Measurements from ENCODE around the gene CCDC122.

CCDC122 gene

GRCh38 chr13:43908156-43909126 is 28.9 kb upstream of the CCDC122 start:
- TF ChIP-seq TAF1 (IDR thresholded peaks at IDR 0.05; ENCODE audit: borderline replicate concordance, insufficient read depth, low read length) (no peak), REST (IDR thresholded peaks at IDR 0.05; ENCODE audit: insufficient read depth in 1 of 2, low read depth in 2 of 2, low read length in 2 of 2) (no peak), POLR2AphosphoS5 (IDR thresholded peaks at IDR 0.05; ENCODE audit: low read depth, low read length) (no peak), FOXP2 (optimal IDR thresholded peaks at IDR 0.05; ENCODE audit: borderline replicate concordance, extremely low read depth, extremely low read length, insufficient read depth) (no peak), SIN3A (IDR thresholded peaks at IDR 0.05; ENCODE audit: borderline replicate concordance, insufficient read depth, low read length) (no peak)

DNA sequence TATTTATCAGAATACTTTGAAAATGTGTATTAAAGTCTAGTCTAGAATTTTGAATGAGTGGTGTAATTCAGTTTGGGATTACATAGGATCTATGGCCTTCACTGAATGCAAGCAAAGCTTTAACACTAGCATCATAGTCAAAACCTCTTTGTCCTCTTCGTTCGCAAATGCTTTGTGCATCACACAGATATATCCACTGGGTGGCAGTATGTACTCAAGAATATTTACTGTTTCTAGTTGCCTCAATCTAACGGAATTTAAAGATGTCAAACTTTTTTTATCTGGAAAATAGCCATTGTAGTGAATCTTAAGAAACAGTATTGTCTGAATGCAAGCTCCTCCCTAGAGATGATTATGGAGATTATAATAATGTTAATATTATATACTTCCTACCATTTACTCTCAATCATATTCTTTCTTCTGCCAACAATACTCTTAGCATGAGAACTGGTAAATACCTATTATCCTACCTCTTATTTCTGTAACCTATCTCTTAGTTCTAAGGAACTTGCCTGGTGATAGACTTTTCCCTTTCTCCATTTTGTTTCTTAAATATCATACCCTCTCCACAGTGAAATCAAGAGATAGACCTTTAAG is 26.0 kb upstream of the CCDC122 start:
- TF ChIP-seq SIN3A (IDR thresholded peaks at IDR 0.05; ENCODE audit: borderline replicate concordance, insufficient read depth, low read length) (no peak), POLR2AphosphoS5 (IDR thresholded peaks at IDR 0.05; ENCODE audit: low read depth, low read length) (no peak), REST (IDR thresholded peaks at IDR 0.05; ENCODE audit: insufficient read depth in 1 of 2, low read depth in 2 of 2, low read length in 2 of 2) (no peak), FOXP2 (optimal IDR thresholded peaks at IDR 0.05; ENCODE audit: borderline replicate concordance, extremely low read depth, extremely low read length, insufficient read depth) (no peak), TAF1 (IDR thresholded peaks at IDR 0.05; ENCODE audit: borderline replicate concordance, insufficient read depth, low read length) (no peak)

DNA sequence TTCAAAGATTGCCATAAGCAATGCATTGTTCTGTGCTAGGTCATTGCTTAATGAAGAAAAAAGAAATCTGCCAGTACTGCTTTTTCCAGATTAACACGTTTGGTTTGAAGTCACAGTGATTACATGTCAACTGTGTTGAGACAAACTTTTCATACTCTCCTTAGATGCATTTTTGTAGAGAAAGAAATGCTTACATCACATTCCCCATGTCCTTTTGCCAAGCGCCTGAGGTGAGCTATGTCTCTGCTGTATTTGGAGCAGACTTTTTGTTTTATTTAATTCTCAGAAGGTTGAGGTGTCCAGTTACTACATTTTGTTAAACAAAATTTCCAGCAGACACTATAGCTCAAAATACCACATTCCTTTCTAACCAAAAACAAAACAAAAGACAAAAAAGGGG is 16.4 kb upstream of the CCDC122 start:
- no peak for TF ChIP-seq POLR2AphosphoS5 (IDR thresholded peaks at IDR 0.05; ENCODE audit: low read depth, low read length)
- no peak for TF ChIP-seq FOXP2 (optimal IDR thresholded peaks at IDR 0.05; ENCODE audit: borderline replicate concordance, extremely low read depth, extremely low read length, insufficient read depth)
- TF ChIP-seq TAF1 (IDR thresholded peaks at IDR 0.05; ENCODE audit: borderline replicate concordance, insufficient read depth, low read length): no peak
- TF ChIP-seq SIN3A (IDR thresholded peaks at IDR 0.05; ENCODE audit: borderline replicate concordance, insufficient read depth, low read length): no peak
- TF ChIP-seq REST (IDR thresholded peaks at IDR 0.05; ENCODE audit: insufficient read depth in 1 of 2, low read depth in 2 of 2, low read length in 2 of 2): no peak

DNA sequence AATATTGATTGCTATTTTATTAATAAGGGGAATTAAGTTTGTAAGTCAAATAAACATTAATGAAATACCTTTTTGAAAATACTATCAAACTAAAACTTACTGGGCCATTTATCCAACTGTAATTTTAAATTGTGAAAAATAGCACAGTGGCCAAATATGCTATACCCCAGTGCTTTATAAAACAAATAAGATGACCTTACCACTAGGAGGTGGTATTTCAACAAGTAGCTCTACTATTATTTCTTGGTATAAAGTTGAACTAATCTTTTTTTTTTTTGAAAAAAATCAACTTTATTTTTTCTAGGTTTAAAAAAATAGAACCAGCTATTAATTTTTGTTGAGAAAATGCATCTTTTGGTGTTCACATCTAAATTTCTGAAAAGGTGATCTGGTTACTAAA is 14.9 kb upstream of the CCDC122 start:
- TF ChIP-seq SIN3A (IDR thresholded peaks at IDR 0.05; ENCODE audit: borderline replicate concordance, insufficient read depth, low read length) (no peak), REST (IDR thresholded peaks at IDR 0.05; ENCODE audit: insufficient read depth in 1 of 2, low read depth in 2 of 2, low read length in 2 of 2) (no peak), FOXP2 (optimal IDR thresholded peaks at IDR 0.05; ENCODE audit: borderline replicate concordance, extremely low read depth, extremely low read length, insufficient read depth) (no peak), POLR2AphosphoS5 (IDR thresholded peaks at IDR 0.05; ENCODE audit: low read depth, low read length) (no peak), TAF1 (IDR thresholded peaks at IDR 0.05; ENCODE audit: borderline replicate concordance, insufficient read depth, low read length) (no peak)

Data from PFSK-1 (cell line).